Activated T-cell treated with anti-CD3 and anti-CD28 coated beads, Interleukin-2, amount 50 U/mL, for 4 hours (primary cell): ENCODE results near the gene AMPH. TPM values are rescaled to one million over a fixed set of nuclear protein-coding genes. Genes with fewer than 3 reads are reported as not detected.
"Not testable (repeated sequence)": the region's sequence is repeated elsewhere in the genome, so short reads cannot be mapped to it uniquely, and the experiment has no call there.

ENCODE experiments used
- ATAC-seq, 2 donors: fragments of 200-7000 bp; cut with Tn5 transposase; one replicate each; pipeline ENCODE4 v1.10.0; 2021
- DNase-seq: peaks from one replicate; pipeline ENCODE4 v3.0.0-alpha.2; 2020
- H3K27me3 Mint-ChIP-seq: one replicate; pipeline ENCODE4 v1.8.0; 2021; ENCODE audit warnings: low read depth, mixed read lengths
- H3K36me3 Mint-ChIP-seq: one replicate; pipeline ENCODE4 v1.8.0; 2022; ENCODE audit warnings: mixed read lengths; ENCODE audit not compliant: insufficient read depth
- H3K4me1 Mint-ChIP-seq: one replicate; pipeline ENCODE4 v1.8.0; 2021; ENCODE audit warnings: low read depth, mixed read lengths
- H3K4me3 Mint-ChIP-seq: one replicate; pipeline ENCODE4 v1.8.0; 2021; ENCODE audit warnings: mild to moderate bottlenecking, moderate library complexity, mixed read lengths
- H3K9me3 Mint-ChIP-seq: one replicate; pipeline ENCODE4 v1.8.0; 2021; ENCODE audit warnings: mixed read lengths
- total RNA-seq, 3 donors: library from RNA; stranded (reverse); gene quantifications; one replicate each; pipeline ENCODE4 v1.2.1, GENCODE V29; 2021

AMPH gene
- total RNA-seq, 3 donors from 2014 or later: 0.14 to 0.15 TPM; not detected in 1

DNA sequence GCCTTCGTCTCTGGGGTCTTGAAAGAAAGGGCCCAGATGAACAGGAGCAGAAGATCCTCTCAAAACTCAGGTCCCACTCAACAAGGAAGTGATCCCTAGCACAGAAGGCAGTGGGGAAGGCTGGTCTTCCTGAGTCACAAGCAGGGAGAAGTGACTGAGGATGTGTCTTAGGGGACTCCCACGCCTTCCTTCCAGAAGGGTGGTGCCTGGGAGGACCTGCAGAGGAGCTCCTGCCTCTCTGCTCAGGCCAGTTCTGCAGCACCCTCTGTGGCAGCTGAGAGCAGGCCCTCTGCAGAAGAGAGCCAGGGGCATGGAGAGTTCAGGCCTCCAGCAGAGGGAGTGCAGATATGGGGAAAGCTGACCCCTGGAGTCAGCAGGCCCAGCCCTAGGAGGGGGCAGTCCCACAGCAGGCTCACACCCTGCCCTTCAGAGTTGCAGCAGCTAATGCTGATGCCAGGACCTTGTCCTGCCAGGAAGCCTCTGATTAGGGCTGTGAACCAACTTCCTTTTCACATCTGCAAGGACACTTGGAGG, 289.9 kb downstream of the AMPH start:
- H3K9me3 Mint-ChIP-seq, H3K36me3 Mint-ChIP-seq, DNase-seq, H3K27me3 Mint-ChIP-seq: not testable (repeated sequence)
- Mint-ChIP-seq H3K4me1 (peaks cover 52% of the 10 kb centered on the region), H3K4me3 (peak overlapping the region; percentile 45)
- ATAC-seq: peak; percentile 41 to 44

DNA sequence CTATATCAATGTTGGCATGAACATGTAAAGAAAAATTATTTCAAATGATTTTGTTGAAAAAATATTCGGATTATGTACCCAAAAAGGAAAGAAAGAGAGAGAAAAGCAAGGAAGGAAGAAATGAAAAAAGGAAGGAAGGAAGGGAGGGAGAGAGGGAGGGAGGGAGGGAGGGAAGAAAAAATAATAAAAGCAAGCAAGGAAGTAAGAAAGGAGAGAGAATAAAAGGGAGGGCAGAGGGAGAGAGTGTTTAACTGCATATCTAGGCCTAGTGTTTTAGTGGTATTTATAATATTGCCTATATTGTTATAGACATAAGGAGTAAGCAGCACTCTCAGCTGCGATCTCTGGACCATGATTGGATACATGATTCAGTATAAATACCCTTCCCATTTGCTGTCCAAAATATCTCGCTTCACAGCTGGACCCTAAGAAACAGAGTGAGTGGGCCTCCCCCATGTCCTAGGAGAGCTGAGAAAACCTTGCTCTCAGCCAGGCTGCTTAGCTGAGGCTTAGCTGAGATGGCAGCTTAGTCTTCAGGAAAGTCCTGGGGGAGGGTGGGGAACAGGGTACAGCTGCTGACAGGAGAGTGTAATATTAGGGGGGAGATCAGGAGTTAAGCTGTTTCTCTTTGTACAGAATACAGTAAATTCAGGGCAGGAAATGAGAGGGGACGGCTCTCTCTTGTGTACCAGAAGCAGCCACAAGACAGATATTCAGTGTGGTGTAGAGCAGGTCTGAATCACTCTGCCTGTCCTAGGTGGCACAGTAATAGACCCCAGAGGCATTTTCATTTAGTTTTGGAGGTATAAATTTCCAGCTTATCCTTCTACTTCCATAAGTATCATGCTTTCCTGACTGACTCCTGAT, 291.0 kb downstream of the AMPH start:
- Mint-ChIP-seq H3K36me3 (no peaks in the 10 kb centered on the region), H3K4me3 (peak overlapping the region; percentile 13), H3K27me3 (no peaks in the 10 kb centered on the region), H3K9me3 (no peaks in the 10 kb centered on the region), H3K4me1 (peaks cover 54% of the 10 kb centered on the region)
- DNase-seq (no peak), ATAC-seq (peak; percentile 51 to 52)

DNA sequence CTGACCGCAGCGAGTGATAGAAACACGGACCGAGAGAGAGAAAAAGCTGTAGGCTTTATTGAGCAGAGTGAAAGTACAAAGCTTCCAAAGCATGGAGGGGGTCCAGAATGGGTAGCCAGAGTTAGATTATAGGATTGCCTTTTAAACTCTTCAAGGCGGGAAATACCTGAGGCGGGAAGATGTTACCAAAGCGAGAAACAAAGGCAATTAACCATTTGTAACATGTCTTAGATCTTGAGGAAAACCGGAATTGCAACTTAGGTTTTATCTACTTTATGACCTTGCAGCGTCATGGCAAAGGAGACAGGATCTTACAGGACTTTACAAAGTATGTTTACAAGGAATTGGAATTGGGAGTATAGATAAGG, 295.0 kb downstream of the AMPH start:
- ATAC-seq, H3K9me3 Mint-ChIP-seq, H3K36me3 Mint-ChIP-seq, DNase-seq, H3K27me3 Mint-ChIP-seq: not testable (repeated sequence)
- H3K4me3 Mint-ChIP-seq: peak overlapping the region; percentile 73
- peaks cover 50% of the 10 kb centered on the region for H3K4me1 Mint-ChIP-seq

DNA sequence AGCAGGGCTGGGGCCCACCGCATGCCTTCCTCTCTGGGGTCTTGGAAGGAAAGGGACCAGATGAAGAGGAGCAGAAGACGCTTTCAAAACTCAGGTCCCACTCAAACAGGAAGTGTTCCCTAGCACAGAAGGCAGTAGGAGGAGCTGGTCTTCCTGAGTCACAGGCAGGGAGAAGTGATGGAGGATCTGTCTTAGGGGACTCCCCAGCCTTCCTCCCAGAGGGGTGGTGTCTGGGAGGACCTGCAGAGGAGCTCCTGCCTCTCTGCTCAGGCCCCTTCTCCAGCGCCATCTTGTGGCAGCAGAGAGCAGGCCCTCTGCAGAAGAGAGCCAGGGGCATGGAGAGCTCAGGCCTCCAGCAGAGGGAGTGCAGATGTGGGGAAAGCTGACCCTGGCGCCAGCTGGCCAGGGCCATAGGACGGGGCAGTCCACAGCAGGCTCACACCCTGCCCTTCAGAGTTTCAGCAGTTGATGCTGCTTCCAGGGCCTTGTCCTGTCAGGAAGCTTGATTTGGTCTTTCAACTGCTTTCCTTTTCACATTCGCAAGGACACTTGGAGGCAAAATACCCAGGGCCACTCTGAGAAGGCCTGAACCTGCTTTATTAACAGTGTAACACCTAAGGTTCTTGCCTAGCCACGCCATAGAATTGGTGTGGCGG, 295.6 kb downstream of the AMPH start:
- no peaks in the 10 kb centered on the region for H3K27me3 Mint-ChIP-seq
- ATAC-seq: peak; percentile 90 to 92

DNA sequence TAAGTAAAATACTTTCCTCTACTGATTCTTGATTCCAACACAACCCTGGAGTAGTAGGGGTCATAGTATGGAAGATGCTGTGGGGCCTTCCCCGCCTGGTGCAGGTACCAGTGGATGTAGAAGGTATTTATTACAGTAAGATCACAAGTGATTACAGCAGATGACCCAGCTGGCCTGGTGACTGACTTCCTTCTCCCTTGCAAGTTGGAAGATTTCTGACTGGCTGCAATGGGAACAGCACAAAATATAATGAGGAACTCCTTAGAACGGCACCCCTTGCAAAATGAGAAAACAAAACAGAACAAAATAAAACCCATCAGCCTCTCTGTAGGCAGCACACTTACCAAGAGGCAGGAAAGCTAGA, 296.1 kb downstream of the AMPH start:
- ATAC-seq (no peak), DNase-seq (no peak)
- peaks cover 49% of the 10 kb centered on the region for H3K4me1 Mint-ChIP-seq
- no peaks in the 10 kb centered on the region for H3K27me3 Mint-ChIP-seq
- no peaks in the 10 kb centered on the region for H3K36me3 Mint-ChIP-seq
- H3K4me3 Mint-ChIP-seq: peak overlapping the region; percentile 73
- no peaks in the 10 kb centered on the region for H3K9me3 Mint-ChIP-seq

More for the DNA sequence above, 295.6 kb downstream of the AMPH start:
- DNase-seq: peak; percentile 75
- no peaks in the 10 kb centered on the region for H3K9me3 Mint-ChIP-seq
- peak overlapping the region; percentile 73 for H3K4me3 Mint-ChIP-seq
- H3K4me1 Mint-ChIP-seq: peaks cover 49% of the 10 kb centered on the region
- no peaks in the 10 kb centered on the region for H3K36me3 Mint-ChIP-seq

DNA sequence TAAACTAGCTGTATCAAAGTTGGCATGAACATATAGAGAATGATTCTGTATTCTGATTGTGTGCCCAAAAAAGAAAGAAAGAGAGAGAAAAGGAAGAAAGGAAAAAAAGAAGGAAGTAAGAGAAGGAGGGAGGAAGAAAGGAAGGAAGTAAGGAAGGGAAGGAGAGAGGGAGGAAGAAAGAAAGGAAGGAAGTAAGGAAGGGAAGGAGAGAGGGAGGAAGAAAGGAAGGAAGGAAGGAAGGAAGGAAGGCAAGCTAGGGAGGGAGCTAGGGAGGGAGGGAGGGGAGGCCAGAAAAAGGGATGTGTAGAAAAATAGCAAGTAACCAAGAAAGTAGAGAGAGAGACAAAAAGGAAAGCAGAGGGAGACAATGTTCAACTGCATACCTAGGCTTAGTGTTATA, 297.0 kb downstream of the AMPH start:
- Mint-ChIP-seq H3K4me3 (peak overlapping the region; percentile 73), H3K4me1 (peaks cover 53% of the 10 kb centered on the region), H3K36me3 (no peaks in the 10 kb centered on the region)

More for the DNA sequence above, 297.0 kb downstream of the AMPH start:
- ATAC-seq: no peak
- Mint-ChIP-seq H3K9me3 (no peaks in the 10 kb centered on the region), H3K27me3 (no peaks in the 10 kb centered on the region)
- DNase-seq: no peak
